ENCODE results near the gene SAMD11. TPM values are rescaled to one million over a fixed set of nuclear protein-coding genes. Genes with fewer than 3 reads are reported as not detected.

The SAMD11 gene
- total RNA-seq, 1 donor from 2014 or later: 0.07 TPM

- no peak for DNase-seq (ENCODE audit: low read depth, low spot score)
These were observed 6.7 kb upstream of the SAMD11 start for GRCh38 chr1:917076-917459.

- no peak for DNase-seq (ENCODE audit: low read depth, low spot score)
These were observed 6.1 kb upstream of the SAMD11 start for GRCh38 chr1:917466-918091.

DNA sequence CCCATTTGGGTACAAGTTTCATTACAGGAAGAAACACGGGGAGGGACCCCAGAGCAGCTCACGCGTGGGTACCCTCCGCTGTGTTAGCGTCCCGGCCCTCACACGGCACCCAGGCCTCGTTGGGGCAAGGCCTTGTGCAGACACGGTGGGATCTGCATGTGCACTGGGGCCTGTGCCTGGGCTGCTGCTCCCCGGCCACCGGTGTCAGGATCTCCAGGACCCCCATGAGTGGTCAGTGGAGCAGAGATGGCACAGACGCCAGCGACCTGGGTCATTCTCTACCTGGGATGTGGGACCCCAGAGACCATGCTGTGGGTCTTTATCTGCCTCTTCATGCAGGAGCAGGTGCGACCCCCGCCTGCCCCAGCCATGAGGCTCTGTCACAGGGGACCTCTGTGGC is 5.4 kb upstream of the SAMD11 start:
- no peak for DNase-seq (ENCODE audit: low read depth, low spot score)

- DNase-seq (ENCODE audit: low read depth, low spot score): no peak
These were observed 4.9 kb upstream of the SAMD11 start for GRCh38 chr1:918843-919242.

- no peak for DNase-seq (ENCODE audit: low read depth, low spot score)
These were observed 4.4 kb upstream of the SAMD11 start for GRCh38 chr1:919271-919872.

DNA sequence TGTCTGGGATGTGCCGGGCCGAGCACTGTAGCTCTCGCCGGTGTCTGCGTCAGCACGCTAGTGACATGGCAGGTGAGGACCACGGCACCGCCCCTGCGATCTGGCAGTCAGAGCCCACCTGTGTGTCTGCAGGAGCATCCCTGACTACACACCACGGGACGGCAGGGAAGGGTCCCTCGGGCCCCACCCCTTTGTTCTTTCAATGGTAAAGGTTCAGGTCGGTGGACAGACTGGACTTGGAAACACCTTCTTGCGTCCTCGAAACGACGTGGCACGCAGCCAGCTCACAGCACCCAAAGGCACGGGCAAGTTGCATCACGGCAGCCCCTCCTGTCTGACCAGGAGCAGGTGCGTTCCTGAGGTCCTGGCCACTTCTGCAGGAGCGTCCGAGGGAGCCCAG is 3.7 kb upstream of the SAMD11 start:
- DNase-seq (ENCODE audit: low read depth, low spot score): no peak

DNA sequence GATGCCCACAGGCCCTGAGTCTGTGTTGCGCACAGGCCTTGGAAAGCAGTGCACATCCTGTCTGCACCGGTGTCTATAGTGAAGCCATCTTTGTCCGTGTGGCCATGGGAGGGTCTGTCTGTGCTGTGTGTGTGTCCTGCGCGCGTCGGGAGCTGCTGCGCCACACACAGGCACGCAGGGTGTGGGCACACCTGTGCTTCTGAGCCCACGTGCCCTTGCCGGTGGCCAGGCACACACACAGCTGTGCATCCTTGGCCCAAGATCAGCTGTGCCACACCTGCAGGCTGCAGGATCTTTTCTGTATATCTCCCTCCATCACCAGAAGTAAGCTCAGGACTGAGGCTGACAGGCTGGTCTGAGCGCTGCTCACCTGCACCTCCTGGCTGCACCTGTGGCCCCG is 3.2 kb upstream of the SAMD11 start:
- no peak for DNase-seq (ENCODE audit: low read depth, low spot score)

DNA sequence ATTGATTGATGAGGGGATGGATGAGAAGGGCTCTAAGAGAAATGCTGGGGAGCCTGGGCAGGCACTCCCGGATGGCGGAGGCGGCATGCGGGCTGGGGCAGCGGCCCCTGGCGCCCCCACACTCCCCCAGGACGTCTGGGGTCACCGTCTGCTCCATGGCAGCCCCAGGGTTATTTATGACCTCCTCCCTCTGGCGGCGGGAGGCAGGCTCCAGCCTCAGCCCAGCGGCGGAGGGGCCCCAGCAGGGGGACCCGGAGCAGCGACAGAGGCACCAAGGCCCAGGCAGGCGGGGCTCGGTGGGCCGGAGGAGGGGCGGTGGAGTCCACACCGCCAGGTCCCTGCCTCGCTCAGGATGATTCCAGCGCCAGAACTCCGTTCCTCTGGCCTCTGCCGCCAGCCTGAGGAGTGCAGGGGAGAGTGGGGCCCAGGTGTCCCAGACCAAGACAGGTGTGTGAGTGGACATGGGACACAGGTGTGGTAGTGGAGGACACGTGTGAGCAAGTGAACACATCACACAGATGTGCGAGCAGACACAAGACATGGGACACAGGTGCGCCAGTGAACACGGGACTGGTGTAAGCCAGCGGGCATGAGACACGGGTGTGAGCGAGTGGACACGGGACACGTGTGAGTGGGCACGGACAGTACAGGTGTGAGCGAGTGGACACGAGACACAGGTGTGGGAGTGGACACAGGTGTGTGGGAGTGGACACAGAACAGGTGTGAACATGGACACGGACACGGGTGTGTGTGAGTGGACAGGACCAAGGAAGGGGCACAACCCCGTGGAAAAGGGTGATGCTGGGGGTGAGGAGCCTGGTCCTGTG is 2.5 kb upstream of the SAMD11 start:
- no peak for DNase-seq (ENCODE audit: low read depth, low spot score)

GRCh38 chr1:923991-924655 is 400 bp downstream of the SAMD11 start:
- DNase-seq (ENCODE audit: low read depth, low spot score): no peak

- DNase-seq (ENCODE audit: low read depth, low spot score): no peak
These were observed 1.2 kb downstream of the SAMD11 start for GRCh38 chr1:924656-925560.

DNA sequence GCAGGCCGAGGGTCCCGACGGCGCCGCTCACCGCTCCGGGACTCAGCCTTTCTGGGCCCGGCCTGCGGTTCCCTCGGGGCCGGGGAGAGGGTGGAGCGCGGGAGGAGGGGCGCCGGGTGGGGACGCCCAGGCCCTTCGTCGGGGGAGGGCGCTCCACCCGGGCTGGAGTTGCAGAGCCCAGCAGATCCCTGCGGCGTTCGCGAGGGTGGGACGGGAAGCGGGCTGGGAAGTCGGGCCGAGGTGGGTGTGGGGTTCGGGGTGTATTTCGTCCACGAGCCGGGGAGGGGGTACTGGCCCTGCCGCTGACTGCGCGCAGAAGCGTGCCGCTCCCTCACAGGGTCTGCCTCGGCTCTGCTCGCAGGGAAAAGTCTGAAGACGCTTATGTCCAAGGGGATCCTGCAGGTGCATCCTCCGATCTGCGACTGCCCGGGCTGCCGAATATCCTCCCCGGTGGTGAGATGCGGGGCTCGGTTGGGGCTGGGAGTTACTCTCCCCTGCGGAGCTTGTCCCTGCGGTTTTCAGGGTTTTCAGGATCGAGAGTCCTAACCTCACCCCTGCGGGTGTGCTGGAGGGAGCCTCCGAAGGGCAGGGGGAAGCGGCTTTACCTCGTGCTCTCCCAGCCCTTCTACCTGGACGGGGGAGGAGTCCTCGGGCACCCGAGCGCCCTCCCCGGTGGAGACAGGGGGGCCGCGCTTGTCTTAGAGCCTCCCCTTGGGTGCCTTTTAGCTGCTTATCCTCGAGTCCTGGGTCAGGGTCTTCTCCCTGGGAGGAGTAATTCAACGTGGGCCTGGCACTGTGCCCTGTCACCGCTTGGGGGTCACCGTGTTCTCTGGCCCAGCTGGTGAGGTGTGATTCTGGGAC is 2.1 kb downstream of the SAMD11 start:
- DNase-seq (ENCODE audit: low read depth, low spot score): no peak

GRCh38 chr1:927234-927633 is 3.5 kb downstream of the SAMD11 start:
- DNase-seq (ENCODE audit: low read depth, low spot score): no peak

DNA sequence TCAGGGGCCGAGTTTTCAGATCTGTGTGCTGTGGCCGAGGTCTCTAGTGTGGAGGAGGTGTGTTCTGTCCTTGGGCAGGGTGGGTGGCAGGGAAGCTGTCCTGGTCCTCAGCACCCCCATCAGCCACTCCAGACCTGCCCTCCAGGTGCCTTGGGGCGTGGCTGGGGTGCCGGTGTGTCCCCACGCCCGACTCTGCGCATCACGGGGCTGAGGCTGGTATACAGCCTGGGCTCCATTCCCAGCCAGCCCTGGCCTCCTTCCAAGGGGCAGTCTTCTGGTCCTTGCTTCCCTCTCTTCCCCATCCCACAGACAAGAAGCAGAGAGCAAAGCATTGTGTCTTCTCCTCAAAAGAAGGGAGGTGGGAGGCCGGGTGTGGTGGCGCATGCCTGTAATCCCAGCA is 4.0 kb downstream of the SAMD11 start:
- DNase-seq (ENCODE audit: low read depth, low spot score): no peak

GRCh38 chr1:928825-929661 is 5.3 kb downstream of the SAMD11 start:
- no peak for DNase-seq (ENCODE audit: low read depth, low spot score)

- no peak for DNase-seq (ENCODE audit: low read depth, low spot score)
These were observed 6.2 kb downstream of the SAMD11 start for GRCh38 chr1:929712-930632.

DNA sequence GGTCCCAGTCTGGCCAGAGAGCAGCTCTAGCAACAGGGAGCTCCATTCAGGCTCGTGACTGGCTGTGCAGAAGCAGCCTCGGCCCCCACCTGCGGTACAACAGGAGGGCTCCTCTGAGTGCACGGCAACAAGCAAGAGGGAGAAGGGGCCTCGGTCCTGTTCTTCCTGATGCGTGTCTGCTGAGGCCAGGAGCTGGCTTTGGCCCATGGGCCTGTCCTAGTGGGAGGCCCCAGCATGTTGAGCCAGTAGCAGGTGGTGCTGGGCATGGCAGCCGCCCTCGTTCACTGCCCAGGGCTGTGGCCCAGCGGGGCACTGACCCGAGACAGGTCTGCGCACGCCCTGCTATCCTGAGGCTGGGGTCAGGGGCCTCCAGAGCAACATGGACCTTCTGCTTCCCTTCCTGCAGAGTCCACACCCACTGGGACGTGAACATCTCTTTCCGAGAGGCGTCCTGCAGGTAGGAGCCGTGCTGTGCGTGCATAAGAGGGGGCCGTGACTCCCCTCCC is 7.0 kb downstream of the SAMD11 start:
- no peak for DNase-seq (ENCODE audit: low read depth, low spot score)

GRCh38 chr1:931380-932172 is 7.9 kb downstream of the SAMD11 start:
- no peak for DNase-seq (ENCODE audit: low read depth, low spot score)

All from pulmonary artery endothelial cell (primary cell).